ENCODE measurements around the gene IRAK2.

DNA sequence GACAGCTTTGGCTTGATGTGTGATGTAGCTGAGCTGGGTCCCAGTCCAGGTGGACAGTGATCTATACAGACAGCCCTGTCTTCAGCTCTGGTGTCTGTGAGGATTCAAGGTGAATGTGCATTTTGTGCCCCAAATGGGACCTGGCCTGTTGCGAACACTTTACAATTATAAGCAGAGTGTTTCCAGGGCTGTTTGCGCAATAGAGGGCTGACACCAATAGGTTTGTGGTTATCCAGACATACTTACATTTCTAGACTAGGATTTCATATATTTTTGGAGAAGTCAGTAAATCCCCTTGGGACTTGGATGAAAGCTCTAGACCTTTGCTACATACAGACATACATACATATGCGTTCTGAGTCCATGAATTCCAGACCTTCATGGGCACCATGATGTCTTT, 79.3 kb downstream of the IRAK2 start:
- TF ChIP-seq, protein P1, sequence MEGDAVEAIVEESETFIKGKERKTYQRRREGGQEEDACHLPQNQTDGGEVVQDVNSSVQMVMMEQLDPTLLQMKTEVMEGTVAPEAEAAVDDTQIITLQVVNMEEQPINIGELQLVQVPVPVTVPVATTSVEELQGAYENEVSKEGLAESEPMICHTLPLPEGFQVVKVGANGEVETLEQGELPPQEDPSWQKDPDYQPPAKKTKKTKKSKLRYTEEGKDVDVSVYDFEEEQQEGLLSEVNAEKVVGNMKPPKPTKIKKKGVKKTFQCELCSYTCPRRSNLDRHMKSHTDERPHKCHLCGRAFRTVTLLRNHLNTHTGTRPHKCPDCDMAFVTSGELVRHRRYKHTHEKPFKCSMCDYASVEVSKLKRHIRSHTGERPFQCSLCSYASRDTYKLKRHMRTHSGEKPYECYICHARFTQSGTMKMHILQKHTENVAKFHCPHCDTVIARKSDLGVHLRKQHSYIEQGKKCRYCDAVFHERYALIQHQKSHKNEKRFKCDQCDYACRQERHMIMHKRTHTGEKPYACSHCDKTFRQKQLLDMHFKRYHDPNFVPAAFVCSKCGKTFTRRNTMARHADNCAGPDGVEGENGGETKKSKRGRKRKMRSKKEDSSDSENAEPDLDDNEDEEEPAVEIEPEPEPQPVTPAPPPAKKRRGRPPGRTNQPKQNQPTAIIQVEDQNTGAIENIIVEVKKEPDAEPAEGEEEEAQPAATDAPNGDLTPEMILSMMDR (IDR thresholded peaks at IDR 0.05; ENCODE audit: low read length) = no peak
- no peak for TF ChIP-seq EZH2 (IDR thresholded peaks at IDR 0.05; ENCODE audit: borderline replicate concordance, low read length)

All from OCI-LY1 (cell line).